Mucosa of descending colon (tissue), 3 donors: ENCODE measurements around the gene ZCRB1. TPM values are rescaled to one million over a fixed set of nuclear protein-coding genes. Genes with fewer than 3 reads are reported as not detected.
"Not testable (repeated sequence)": the region's sequence is repeated elsewhere in the genome, so short reads cannot be mapped to it uniquely, and the experiment has no call there.

Experiments
- ATAC-seq: fragments of 200-7000 bp; cut with Tn5 transposase; one replicate; pipeline ENCODE4 v1.9.1; 2020; ENCODE audit warnings: mild to moderate bottlenecking, moderate library complexity
- DNase-seq, 3 donors: peaks; one replicate each; pipeline ENCODE4 v3.0.0-alpha.2; 2020
- H3K36me3 ChIP-seq: fragments of 200-600 bp; one replicate; pipeline ENCODE4 v1.8.0; 2021; ENCODE audit warnings: low read depth, mild to moderate bottlenecking
- H3K4me1 ChIP-seq: fragments of 200-600 bp; one replicate; pipeline ENCODE4 v1.8.0; 2021; ENCODE audit warnings: low read depth, mild to moderate bottlenecking
- H3K4me3 ChIP-seq: fragments of 200-600 bp; one replicate; pipeline ENCODE4 v1.8.0; 2021; ENCODE audit warnings: mild to moderate bottlenecking
- H3K9me3 ChIP-seq: fragments of 200-600 bp; one replicate; pipeline ENCODE4 v1.8.0; 2021; ENCODE audit warnings: mild to moderate bottlenecking
- CTCF ChIP-seq: fragments of 200-600 bp; IDR thresholded peaks from one replicate; pipeline ENCODE4 v1.8.0; 2022; ENCODE audit warnings: antibody characterized with exemption, mild to moderate bottlenecking
- intact Hi-C, 2 donors: fragments of 100-400 bp; cut with DNase I in 1 of 2; cut with micrococcal nuclease in 1 of 2; formaldehyde crosslinking; loops; one replicate each; pipeline versions ENCODE4 v1.11.0 to v1.11.1; 2022; cut with DNase I, micrococcal nuclease
- total RNA-seq, 3 donors: library from RNA; stranded (reverse); fragmentation: NEBNext Ultra II Directional in 2 of 3; extraction: Animal tissue kit (Norgen Biotek cat#: 25700) in 2 of 3; gene quantifications; one replicate each; pipeline versions ENCODE4 v1.2.1 to v1.2.4, GENCODE V29; 2021 to 2023
- donor health status: DM: no; HTN: no; CAD: no; lungs with moderate emphysema.
- donor health status: DM: no; HTN: no; CAD: no.
- donor health status: DM: no; HTN: yes; CAD: no.

The ZCRB1 gene
- total RNA-seq, 3 donors from 2014 or later = 31.4 to 43.3 (median 40.3) TPM

GRCh38 chr12:42332301-42333285 lies 6.7 kb upstream of the ZCRB1 start:
- DNase-seq (peak in 1 of 3 donors; percentile 75), ATAC-seq (peak; percentile 49)
- no peak overlapping the region for H3K4me3 ChIP-seq
- H3K4me1 ChIP-seq = peaks cover 6% of the 10 kb centered on the region
- H3K36me3 ChIP-seq = no peaks in the 10 kb centered on the region
- intact Hi-C loops = no loop called here
- TF ChIP-seq CTCF = peak; percentile 30
- H3K9me3 ChIP-seq = no peaks in the 10 kb centered on the region

GRCh38 chr12:42330097-42330496 lies 4.2 kb upstream of the ZCRB1 start:
- H3K4me1 ChIP-seq = peaks cover 19% of the 10 kb centered on the region
- H3K9me3 ChIP-seq, H3K36me3 ChIP-seq, DNase-seq, intact Hi-C loops, ATAC-seq, H3K4me3 ChIP-seq: not testable (repeated sequence)

- ATAC-seq = no peak
- Histone ChIP-seq H3K9me3 (no peaks in the 10 kb centered on the region), H3K4me3 (no peak overlapping the region), H3K36me3 (no peaks in the 10 kb centered on the region), H3K4me1 (peaks cover 18% of the 10 kb centered on the region)
- intact Hi-C loops = loop anchor here (10.0 kb wide), 1 partner anchor 182 kb away; the partner anchor contains the start of gene GXYLT1 (in 2 of the 2)
- no peak for TF ChIP-seq CTCF
- DNase-seq = no peak
Measured at GRCh38 chr12:42327227-42327590, 1.3 kb upstream of the ZCRB1 start.

- no peak for TF ChIP-seq CTCF
- peaks cover 17% of the 10 kb centered on the region for H3K4me1 ChIP-seq
- DNase-seq (peak in 2 of 3 donors; percentile 33 to 40), ATAC-seq (peak; percentile 54)
- H3K4me3 ChIP-seq = peak overlapping the region; percentile 48
- no peaks in the 10 kb centered on the region for H3K36me3 ChIP-seq
- H3K9me3 ChIP-seq = no peaks in the 10 kb centered on the region
- intact Hi-C loops = loop anchor here (10.0 kb wide), 1 partner anchor 182 kb away; the partner anchor contains the start of gene GXYLT1 (in 2 of the 2)
Measured at GRCh38 chr12:42326541-42327226, 790 bp upstream of the ZCRB1 start.

- intact Hi-C loops = loop anchor here (10.0 kb wide), 1 partner anchor 180 kb away; the partner anchor contains the start of gene GXYLT1 (in 2 of the 2)
- ATAC-seq (no peak), DNase-seq (no peak)
Measured at GRCh38 chr12:42325326-42325652, 605 bp downstream of the ZCRB1 start.

More at GRCh38 chr12:42325326-42325652, 605 bp downstream of the ZCRB1 start:
- H3K4me3 ChIP-seq = no peak overlapping the region
- H3K4me1 ChIP-seq = peaks cover 17% of the 10 kb centered on the region
- no peak for TF ChIP-seq CTCF
- H3K36me3 ChIP-seq = no peaks in the 10 kb centered on the region
- H3K9me3 ChIP-seq = no peaks in the 10 kb centered on the region
